Measurements from ENCODE around the gene AZU1. TPM values are rescaled to one million over a fixed set of nuclear protein-coding genes. Genes with fewer than 3 reads are reported as not detected.
A peak's percentile ranks its signal among the peaks of the same experiment; 100 is the strongest.

The AZU1 gene
- total and polyA plus RNA-seq, 4 donors, result 0.08 to 20.2 (median 0.99) TPM

- H3K4me3 ChIP-seq (ENCODE audit: low read depth in 1 of 3, low read length in 3 of 3), result peak overlapping the region; percentile 94 to 95 (median 95)
- peaks cover 3 to 16% (median 9%) of the 10 kb centered on the region in 4 donors for H3K36me3 ChIP-seq (ENCODE audit: control insufficient read depth in 4 of 4, insufficient read depth in 3 of 4, low read depth in 1 of 4, low read length in 3 of 4)
- no peaks in the 10 kb centered on the region for H3K9me3 ChIP-seq (ENCODE audit: control insufficient read depth in 4 of 4, low read length in 3 of 4)
- WGBS, result 5% methylated on average over 28 of the region's 28 CpGs
- no peaks in the 10 kb centered on the region for H3K27me3 ChIP-seq (ENCODE audit: control insufficient read depth in 4 of 4, insufficient read depth in 4 of 4, low read length in 3 of 4)
- no peak for DNase-seq (ENCODE audit: low spot score)
- H3K4me1 ChIP-seq (ENCODE audit: control insufficient read depth in 4 of 4, insufficient read depth in 4 of 4, low read length in 3 of 4), result peaks cover 11 to 49% (median 39%) of the 10 kb centered on the region in 4 donors
- H3K27ac ChIP-seq (ENCODE audit: low read depth in 1 of 2, low read length in 2 of 2), result peak overlapping the region; percentile 47 to 72
- H3K9ac ChIP-seq (ENCODE audit: low read depth in 1 of 2, low read length in 2 of 2), result peak overlapping the region; percentile 65 to 94
- TF ChIP-seq ZBTB33 (IDR thresholded peaks at IDR 0.05) (no peak), SP1 (IDR thresholded peaks at IDR 0.05) (no peak), EGR1 (IDR thresholded peaks at IDR 0.05; ENCODE audit: low read depth in 2 of 2) (no peak), NR2F2 (IDR thresholded peaks at IDR 0.05) (no peak), YY1 (IDR thresholded peaks at IDR 0.05) (no peak), RXRA (IDR thresholded peaks at IDR 0.05) (peak in 1 of 2 donors; percentile 30), HNF4A (conservative IDR thresholded peaks at IDR 0.05) (no peak)
These were observed 28.4 kb upstream of the AZU1 start for GRCh38 chr19:799076-799881.

GRCh38 chr19:800360-801029 lies 27.1 kb upstream of the AZU1 start:
- peak overlapping the region in 1 of 2 donors; percentile 10 for H3K9ac ChIP-seq (ENCODE audit: low read depth in 1 of 2, low read length in 2 of 2)
- peaks cover 11 to 49% (median 39%) of the 10 kb centered on the region in 4 donors for H3K4me1 ChIP-seq (ENCODE audit: control insufficient read depth in 4 of 4, insufficient read depth in 4 of 4, low read length in 3 of 4)
- no peaks in the 10 kb centered on the region for H3K9me3 ChIP-seq (ENCODE audit: control insufficient read depth in 4 of 4, low read length in 3 of 4)
- peaks cover 8 to 27% (median 20%) of the 10 kb centered on the region in 4 donors for H3K36me3 ChIP-seq (ENCODE audit: control insufficient read depth in 4 of 4, insufficient read depth in 3 of 4, low read depth in 1 of 4, low read length in 3 of 4)
- H3K27me3 ChIP-seq (ENCODE audit: control insufficient read depth in 4 of 4, insufficient read depth in 4 of 4, low read length in 3 of 4), result no peaks in the 10 kb centered on the region
- no peak for DNase-seq (ENCODE audit: low spot score)
- TF ChIP-seq NR2F2 (IDR thresholded peaks at IDR 0.05) (no peak), HNF4A (conservative IDR thresholded peaks at IDR 0.05) (peak in 1 of 2 donors; percentile 36), RAD21 (IDR thresholded peaks at IDR 0.05) (peak in 1 of 2 donors; percentile 29), HNF4G (IDR thresholded peaks at IDR 0.05) (no peak), FOXA1 (IDR thresholded peaks at IDR 0.05) (no peak), FOXA2 (IDR thresholded peaks at IDR 0.05) (peak; percentile 29), YY1 (IDR thresholded peaks at IDR 0.05) (peak; percentile 37), JUND (IDR thresholded peaks at IDR 0.05) (peak in 1 of 2 donors; percentile 17), ATF3 (IDR thresholded peaks at IDR 0.05) (no peak), MAX (IDR thresholded peaks at IDR 0.05) (no peak), TAF1 (conservative IDR thresholded peaks at IDR 0.05) (no peak), RXRA (IDR thresholded peaks at IDR 0.05) (peak in 1 of 2 donors; percentile 33), SP1 (IDR thresholded peaks at IDR 0.05) (peak; percentile 42)
- TF ChIP-seq, protein P1, sequence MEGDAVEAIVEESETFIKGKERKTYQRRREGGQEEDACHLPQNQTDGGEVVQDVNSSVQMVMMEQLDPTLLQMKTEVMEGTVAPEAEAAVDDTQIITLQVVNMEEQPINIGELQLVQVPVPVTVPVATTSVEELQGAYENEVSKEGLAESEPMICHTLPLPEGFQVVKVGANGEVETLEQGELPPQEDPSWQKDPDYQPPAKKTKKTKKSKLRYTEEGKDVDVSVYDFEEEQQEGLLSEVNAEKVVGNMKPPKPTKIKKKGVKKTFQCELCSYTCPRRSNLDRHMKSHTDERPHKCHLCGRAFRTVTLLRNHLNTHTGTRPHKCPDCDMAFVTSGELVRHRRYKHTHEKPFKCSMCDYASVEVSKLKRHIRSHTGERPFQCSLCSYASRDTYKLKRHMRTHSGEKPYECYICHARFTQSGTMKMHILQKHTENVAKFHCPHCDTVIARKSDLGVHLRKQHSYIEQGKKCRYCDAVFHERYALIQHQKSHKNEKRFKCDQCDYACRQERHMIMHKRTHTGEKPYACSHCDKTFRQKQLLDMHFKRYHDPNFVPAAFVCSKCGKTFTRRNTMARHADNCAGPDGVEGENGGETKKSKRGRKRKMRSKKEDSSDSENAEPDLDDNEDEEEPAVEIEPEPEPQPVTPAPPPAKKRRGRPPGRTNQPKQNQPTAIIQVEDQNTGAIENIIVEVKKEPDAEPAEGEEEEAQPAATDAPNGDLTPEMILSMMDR (IDR thresholded peaks at IDR 0.05; ENCODE audit: low read depth, low read length, missing input control), result no peak
- H3K4me3 ChIP-seq (ENCODE audit: low read depth in 1 of 3, low read length in 3 of 3), result peak overlapping the region in 1 of 3 donors; percentile 14
- WGBS, result 12% methylated on average over 17 of the region's 17 CpGs
- peak overlapping the region; percentile 4 to 53 for H3K27ac ChIP-seq (ENCODE audit: low read depth in 1 of 2, low read length in 2 of 2)

Measured in liver (tissue), 9 donors.